ENCODE measurements around the gene PAPPA. TPM values are rescaled to one million over a fixed set of nuclear protein-coding genes. Genes with fewer than 3 reads are reported as not detected.

Gene PAPPA
- total RNA-seq, 4 donors from 2014 or later = 0.70 to 4.1 (median 1.8) TPM

- Histone ChIP-seq H3K4me3 (no peak overlapping the region), H3K9me3 (no peaks in the 10 kb centered on the region), H3K27ac (no peak overlapping the region), H3K4me1 (no peaks in the 10 kb centered on the region), H3K27me3 (no peaks in the 10 kb centered on the region), H3K36me3 (no peaks in the 10 kb centered on the region)
- no peak for DNase-seq
- TF ChIP-seq POLR2A (IDR thresholded peaks at IDR 0.05) = no peak
- TF ChIP-seq, protein P1, sequence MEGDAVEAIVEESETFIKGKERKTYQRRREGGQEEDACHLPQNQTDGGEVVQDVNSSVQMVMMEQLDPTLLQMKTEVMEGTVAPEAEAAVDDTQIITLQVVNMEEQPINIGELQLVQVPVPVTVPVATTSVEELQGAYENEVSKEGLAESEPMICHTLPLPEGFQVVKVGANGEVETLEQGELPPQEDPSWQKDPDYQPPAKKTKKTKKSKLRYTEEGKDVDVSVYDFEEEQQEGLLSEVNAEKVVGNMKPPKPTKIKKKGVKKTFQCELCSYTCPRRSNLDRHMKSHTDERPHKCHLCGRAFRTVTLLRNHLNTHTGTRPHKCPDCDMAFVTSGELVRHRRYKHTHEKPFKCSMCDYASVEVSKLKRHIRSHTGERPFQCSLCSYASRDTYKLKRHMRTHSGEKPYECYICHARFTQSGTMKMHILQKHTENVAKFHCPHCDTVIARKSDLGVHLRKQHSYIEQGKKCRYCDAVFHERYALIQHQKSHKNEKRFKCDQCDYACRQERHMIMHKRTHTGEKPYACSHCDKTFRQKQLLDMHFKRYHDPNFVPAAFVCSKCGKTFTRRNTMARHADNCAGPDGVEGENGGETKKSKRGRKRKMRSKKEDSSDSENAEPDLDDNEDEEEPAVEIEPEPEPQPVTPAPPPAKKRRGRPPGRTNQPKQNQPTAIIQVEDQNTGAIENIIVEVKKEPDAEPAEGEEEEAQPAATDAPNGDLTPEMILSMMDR (IDR thresholded peaks at IDR 0.05) = no peak
These were observed 5.8 kb upstream of the PAPPA start for GRCh38 chr9:116147821-116148220.

GRCh38 chr9:116149844-116150243 lies 3.7 kb upstream of the PAPPA start:
- Histone ChIP-seq H3K27ac (no peak overlapping the region), H3K4me1 (peaks cover 0 to 11% (median 0%) of the 10 kb centered on the region in 4 donors), H3K4me3 (no peak overlapping the region), H3K9me3 (no peaks in the 10 kb centered on the region), H3K36me3 (no peaks in the 10 kb centered on the region), H3K27me3 (peaks cover 0 to 5% of the 10 kb centered on the region in 2 donors)
- no peak for DNase-seq
- TF ChIP-seq, protein P1 (IDR thresholded peaks at IDR 0.05) = peak in 4 of 6 experiments; percentile 33 to 47 (median 41)
- TF ChIP-seq POLR2A (IDR thresholded peaks at IDR 0.05) = no peak

DNA sequence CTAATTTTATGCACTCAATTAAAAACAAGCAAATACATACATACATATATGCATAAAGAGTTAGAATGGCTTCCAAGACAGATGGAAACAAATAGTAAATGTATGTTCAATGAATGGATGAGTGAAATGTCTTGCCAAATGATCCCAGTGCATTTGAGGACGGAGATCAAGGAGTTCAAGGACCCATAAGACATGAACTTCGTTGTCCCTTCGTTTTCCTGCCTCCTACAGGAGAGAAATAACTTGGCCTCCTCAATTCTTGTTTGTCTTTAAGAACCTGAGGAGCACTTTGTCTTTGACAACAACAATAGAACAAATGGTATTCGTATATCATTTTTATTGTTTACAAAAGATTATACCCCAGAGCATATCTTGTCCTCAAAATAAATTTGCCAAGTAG lies 2.4 kb upstream of the PAPPA start:
- H3K27me3 ChIP-seq = peaks cover 0 to 5% of the 10 kb centered on the region in 2 donors
- DNase-seq = no peak
- no peak overlapping the region for H3K27ac ChIP-seq
- H3K4me3 ChIP-seq = no peak overlapping the region
- H3K36me3 ChIP-seq = no peaks in the 10 kb centered on the region
- TF ChIP-seq, protein P1 (IDR thresholded peaks at IDR 0.05) = no peak
- TF ChIP-seq POLR2A (IDR thresholded peaks at IDR 0.05) = no peak
- H3K4me1 ChIP-seq = peaks cover 0 to 11% (median 0%) of the 10 kb centered on the region in 4 donors
- no peaks in the 10 kb centered on the region for H3K9me3 ChIP-seq

DNA sequence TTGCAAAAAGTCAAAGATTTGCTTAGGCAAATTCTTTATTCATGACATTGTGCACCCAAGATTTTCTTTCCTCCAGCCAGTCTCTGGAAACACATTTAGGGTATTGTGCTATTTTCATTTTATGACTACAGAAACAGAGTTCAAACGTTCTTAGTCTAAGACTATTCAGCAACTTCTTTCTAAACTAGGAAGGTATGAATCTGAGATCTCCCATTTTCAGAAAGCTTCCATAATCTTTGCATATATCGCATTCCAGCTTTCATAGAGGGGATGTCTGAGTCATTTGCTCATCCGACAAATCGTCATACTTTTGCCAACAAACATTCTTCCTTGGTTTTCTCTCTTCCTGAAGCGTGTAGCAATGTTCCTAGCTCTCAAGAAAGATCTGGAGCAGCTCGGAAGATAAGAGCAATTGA lies 1.6 kb upstream of the PAPPA start:
- Histone ChIP-seq H3K36me3 (no peaks in the 10 kb centered on the region), H3K4me1 (peaks cover 0 to 15% (median 0%) of the 10 kb centered on the region in 4 donors), H3K9me3 (no peaks in the 10 kb centered on the region), H3K27ac (no peak overlapping the region), H3K4me3 (no peak overlapping the region), H3K27me3 (peaks cover 0 to 5% of the 10 kb centered on the region in 2 donors)
- no peak for DNase-seq
- TF ChIP-seq POLR2A (IDR thresholded peaks at IDR 0.05) = no peak
- TF ChIP-seq, protein P1 (IDR thresholded peaks at IDR 0.05) = no peak

DNA sequence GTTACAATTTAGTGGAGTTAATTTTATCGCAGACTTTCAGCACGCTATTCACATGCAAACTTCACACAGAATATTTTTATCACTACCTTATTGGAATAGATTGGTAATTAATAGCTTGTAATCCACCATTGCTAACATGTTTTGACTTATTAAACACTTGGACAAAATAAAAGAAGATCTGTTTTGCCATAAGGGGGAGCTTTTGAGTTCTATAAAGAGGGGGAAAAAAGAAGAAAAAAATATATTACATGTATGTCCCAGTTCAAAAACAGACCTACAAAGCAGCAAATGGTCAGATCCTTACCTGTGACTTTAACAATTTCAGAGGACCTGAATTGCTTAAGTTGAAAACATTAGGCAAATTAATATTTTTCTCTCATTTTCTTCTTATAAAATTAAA lies 1.2 kb upstream of the PAPPA start:
- Histone ChIP-seq H3K27me3 (peaks cover 0 to 5% of the 10 kb centered on the region in 2 donors), H3K27ac (peak overlapping the region in 1 of 4 donors; percentile 41), H3K36me3 (no peaks in the 10 kb centered on the region), H3K4me3 (no peak overlapping the region), H3K4me1 (peaks cover 0 to 15% (median 0%) of the 10 kb centered on the region in 4 donors), H3K9me3 (no peaks in the 10 kb centered on the region)
- TF ChIP-seq POLR2A (IDR thresholded peaks at IDR 0.05) = no peak
- TF ChIP-seq, protein P1 (IDR thresholded peaks at IDR 0.05) = peak in 1 of 6 experiments; percentile 12
- DNase-seq = no peak

All from Peyer's patch (tissue), 4 donors.